ENCODE data around the gene AP3D1. TPM values are rescaled to one million over a fixed set of nuclear protein-coding genes. Genes with fewer than 3 reads are reported as not detected.

The AP3D1 gene
- total RNA-seq, 2 experiments from 2014 or later: 73.7 to 74.1 TPM

DNA sequence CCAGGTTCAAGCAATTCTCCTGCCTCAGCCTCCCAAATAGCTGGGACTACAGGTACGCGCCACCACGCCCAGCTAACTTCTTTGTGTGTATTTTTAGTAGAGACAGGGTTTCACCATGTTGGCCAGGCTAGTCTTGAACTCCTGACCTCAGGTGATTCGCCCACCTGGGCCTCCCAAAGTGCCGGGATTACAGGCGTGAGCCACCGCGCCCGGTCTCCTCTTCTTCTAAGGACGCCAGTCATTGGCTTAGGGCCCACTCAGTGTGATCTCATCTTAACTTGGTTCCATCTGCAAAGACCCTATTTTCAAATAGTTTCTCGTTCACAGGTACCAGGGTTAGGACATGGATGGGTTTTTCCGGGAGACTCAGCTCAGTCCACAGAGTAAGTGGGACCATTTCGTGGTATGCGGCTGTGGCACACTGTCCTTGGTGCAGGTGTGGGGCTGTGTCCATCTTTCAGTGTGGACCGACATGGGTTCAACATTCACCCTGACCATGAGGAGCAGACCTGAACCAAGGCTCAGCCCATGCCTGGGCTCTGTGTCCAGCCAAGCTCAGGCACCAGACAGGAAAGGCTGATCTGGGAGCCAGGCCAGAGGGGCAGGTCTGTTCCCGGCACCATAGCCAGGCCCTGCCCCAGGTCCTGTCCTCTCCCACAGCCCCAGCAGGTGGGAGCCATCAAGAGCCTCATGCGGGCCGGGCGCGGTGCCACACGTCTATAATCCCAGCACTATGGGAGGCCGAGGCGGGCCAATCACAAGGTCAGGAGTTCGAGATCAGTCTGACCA, 97.6 kb downstream of the AP3D1 start:
- ChIA-PET CTCF (interaction anchor here (3.1 kb wide), 1 partner anchor 16 kb away, joined by 18 read pairs; no protein-coding TSS in a partner anchor), POLR2A (interaction anchor here (1.0 to 3.3 kb wide), 4 partner anchors 12 to 37 kb away, joined by 4 to 58 read pairs (median 4); no protein-coding TSS in a partner anchor)
- peak overlapping the region; percentile 96 for H3K27ac Mint-ChIP-seq
- H3K4me1 Mint-ChIP-seq (ENCODE audit: low read depth): peaks cover 58% of the 10 kb centered on the region
- H3K4me3 Mint-ChIP-seq: no peak overlapping the region
- H3K27me3 Mint-ChIP-seq: no peaks in the 10 kb centered on the region
- intact Hi-C loops (cut with micrococcal nuclease): loop anchor here (5.0 kb wide), 1 partner anchor 34 kb away; no protein-coding TSS in a partner anchor
- H3K36me3 Mint-ChIP-seq (ENCODE audit: low read depth): peaks cover 10% of the 10 kb centered on the region
- no peaks in the 10 kb centered on the region for H3K9me3 Mint-ChIP-seq
- ATAC-seq: no peak
- TF ChIP-seq, protein P1, sequence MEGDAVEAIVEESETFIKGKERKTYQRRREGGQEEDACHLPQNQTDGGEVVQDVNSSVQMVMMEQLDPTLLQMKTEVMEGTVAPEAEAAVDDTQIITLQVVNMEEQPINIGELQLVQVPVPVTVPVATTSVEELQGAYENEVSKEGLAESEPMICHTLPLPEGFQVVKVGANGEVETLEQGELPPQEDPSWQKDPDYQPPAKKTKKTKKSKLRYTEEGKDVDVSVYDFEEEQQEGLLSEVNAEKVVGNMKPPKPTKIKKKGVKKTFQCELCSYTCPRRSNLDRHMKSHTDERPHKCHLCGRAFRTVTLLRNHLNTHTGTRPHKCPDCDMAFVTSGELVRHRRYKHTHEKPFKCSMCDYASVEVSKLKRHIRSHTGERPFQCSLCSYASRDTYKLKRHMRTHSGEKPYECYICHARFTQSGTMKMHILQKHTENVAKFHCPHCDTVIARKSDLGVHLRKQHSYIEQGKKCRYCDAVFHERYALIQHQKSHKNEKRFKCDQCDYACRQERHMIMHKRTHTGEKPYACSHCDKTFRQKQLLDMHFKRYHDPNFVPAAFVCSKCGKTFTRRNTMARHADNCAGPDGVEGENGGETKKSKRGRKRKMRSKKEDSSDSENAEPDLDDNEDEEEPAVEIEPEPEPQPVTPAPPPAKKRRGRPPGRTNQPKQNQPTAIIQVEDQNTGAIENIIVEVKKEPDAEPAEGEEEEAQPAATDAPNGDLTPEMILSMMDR (IDR thresholded peaks at IDR 0.05): no peak
- no peak for DNase-seq

DNA sequence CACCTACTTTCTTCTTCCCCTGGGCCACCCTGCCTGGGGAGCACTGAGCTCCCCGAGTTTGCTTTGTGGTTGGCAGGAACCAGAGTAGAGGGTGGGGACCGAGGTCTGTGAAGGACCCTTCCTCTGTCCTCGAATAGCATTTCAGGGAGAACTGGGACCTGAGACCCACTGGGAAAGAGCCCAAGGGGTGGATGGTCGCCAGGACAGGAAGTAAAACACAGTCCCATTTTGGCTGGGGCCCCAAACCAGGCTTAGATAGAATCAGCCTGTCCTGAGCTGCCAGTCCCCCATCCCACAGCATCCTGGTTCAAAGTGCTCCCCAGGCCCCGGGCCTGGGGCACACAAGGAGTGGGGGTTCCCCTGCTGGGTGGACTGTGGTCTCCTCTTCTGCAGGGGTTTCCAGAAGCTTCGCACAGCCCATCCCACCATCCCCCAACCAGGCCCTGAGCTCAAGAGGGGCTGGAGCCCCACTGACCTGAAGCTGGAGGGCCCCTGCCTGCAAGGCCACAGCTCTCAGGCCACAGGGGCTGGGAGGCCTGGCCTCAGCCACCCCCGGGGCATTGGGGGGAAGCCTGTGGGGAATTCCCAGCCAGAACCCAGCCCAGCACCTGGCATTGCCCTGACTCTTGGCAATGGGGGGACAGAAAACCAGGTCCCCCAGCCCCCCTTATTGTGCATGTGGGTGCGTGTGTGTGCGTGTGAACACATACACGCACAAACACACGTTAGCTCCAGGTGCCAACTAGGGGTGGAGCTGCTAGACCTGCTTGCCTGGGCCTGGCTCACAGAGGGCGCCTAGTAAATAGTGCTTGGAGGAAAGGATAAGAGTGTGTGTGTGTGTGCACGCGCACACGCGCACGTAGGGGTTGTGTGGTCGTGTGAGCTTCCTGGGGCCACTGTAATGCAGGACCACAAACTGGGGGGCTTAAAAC, 99.3 kb downstream of the AP3D1 start:
- no peaks in the 10 kb centered on the region for H3K9me3 Mint-ChIP-seq
- TF ChIP-seq, protein P1 (IDR thresholded peaks at IDR 0.05): no peak
- H3K4me1 Mint-ChIP-seq (ENCODE audit: low read depth): peaks cover 56% of the 10 kb centered on the region
- DNase-seq (peak; percentile 86), ATAC-seq (peak; percentile 43)
- intact Hi-C loops (cut with micrococcal nuclease): loop anchor here (5.0 kb wide), 1 partner anchor 35 kb away; no protein-coding TSS in a partner anchor
- ChIA-PET CTCF (interaction anchor here (0.9 to 3.1 kb wide), 11 partner anchors 9 to 177 kb away, joined by 3 to 18 read pairs (median 4); no protein-coding TSS in a partner anchor), POLR2A (interaction anchor here (0.6 to 3.3 kb wide), 19 partner anchors 9 to 146 kb away, joined by 3 to 58 read pairs (median 6); partner anchors contain the start of genes ADAT3, IZUMO4, MOB3A and SCAMP4)
- H3K27ac Mint-ChIP-seq: peak overlapping the region; percentile 96
- no peaks in the 10 kb centered on the region for H3K27me3 Mint-ChIP-seq
- peaks cover 14% of the 10 kb centered on the region for H3K36me3 Mint-ChIP-seq (ENCODE audit: low read depth)
- H3K4me3 Mint-ChIP-seq: peak overlapping the region; percentile 72

DNA sequence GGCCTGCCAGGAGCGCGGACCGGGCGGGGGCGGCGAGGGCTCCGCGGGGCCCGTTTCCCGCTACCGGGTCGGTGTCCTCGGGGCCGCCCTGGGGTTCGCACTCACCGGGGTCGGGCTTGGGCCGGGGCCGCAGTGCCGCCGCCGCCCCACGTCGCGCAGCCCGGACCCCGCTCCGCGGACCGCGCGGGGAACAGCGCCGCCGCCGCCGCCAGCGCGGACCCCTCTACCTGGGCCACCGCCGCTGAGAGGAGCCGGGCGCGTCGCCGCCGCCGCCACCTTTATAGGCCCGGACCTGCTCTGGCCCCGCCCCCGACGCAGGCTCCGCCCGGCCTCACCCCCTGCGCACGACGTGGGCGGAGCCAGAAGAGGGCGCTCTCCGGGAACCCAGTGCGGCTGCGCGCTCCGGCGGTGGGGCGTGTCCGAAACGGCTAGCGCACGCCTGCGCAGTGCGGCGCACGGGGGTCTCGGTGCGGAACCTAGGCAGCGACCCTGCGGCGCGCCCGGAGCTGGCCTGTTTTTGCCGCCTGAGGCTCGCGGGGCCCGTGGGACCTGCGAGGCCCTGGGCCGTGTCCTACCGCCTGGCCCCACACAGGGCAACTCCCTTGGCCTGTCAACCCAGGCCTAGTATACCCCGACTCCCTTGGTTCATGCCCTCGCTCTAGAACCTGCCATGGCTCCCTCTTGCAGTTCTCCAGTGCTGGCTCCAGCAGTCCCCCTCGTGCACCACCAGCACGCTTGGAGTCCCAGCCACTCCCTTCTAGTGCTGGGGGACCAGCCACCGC, 100.2 kb downstream of the AP3D1 start, which contains the start of gene MKNK2:
TSS of gene MKNK2 (minus strand) at position 254 of the 782 bp plus-strand sequence. CDS start 393 bp downstream, outside the sequence.
- H3K9me3 Mint-ChIP-seq: no peaks in the 10 kb centered on the region
- POLR2A ChIA-PET: interaction anchor here (0.6 to 3.3 kb wide), 16 partner anchors 10 to 145 kb away, joined by 3 to 58 read pairs (median 6); partner anchors contain the start of genes ADAT3, IZUMO4, MOB3A and SCAMP4
- ATAC-seq (peak; percentile 75), DNase-seq (peak; percentile 95)
- peak within 1 kb of the TSS; percentile 96 for H3K27ac Mint-ChIP-seq
- peak within 1 kb of the TSS; percentile 83 for H3K4me3 Mint-ChIP-seq
- H3K36me3 Mint-ChIP-seq (ENCODE audit: low read depth): peaks cover 14% of the 10 kb centered on the region
- CTCF ChIA-PET: interaction anchor here (0.9 to 3.1 kb wide), 10 partner anchors 9 to 176 kb away, joined by 3 to 18 read pairs (median 4); no protein-coding TSS in a partner anchor
- TF ChIP-seq, protein P1 (IDR thresholded peaks at IDR 0.05): peak; percentile 49
- H3K4me1 Mint-ChIP-seq (ENCODE audit: low read depth): peaks cover 52% of the 10 kb centered on the region
- intact Hi-C loops (cut with micrococcal nuclease): loop anchor here (5.0 kb wide), 1 partner anchor 36 kb away; no protein-coding TSS in a partner anchor
- no peaks in the 10 kb centered on the region for H3K27me3 Mint-ChIP-seq

Other genes with a start within 250 kb of the AP3D1 start
- gene ADAT3, start 246.2 kb downstream of the AP3D1 start, total RNA-seq: 1 to 10 TPM; 5.3 to 6.7 TPM
- gene SCAMP4, start 246.2 kb downstream of the AP3D1 start, total RNA-seq: 10 to 100 TPM; 23.1 to 25.1 TPM
- 10 to 100 TPM; 51.9 to 57.5 TPM for gene CSNK1G2, start 210.4 kb downstream of the AP3D1 start, total RNA-seq
- 10 to 100 TPM; 36.5 to 44.6 TPM for gene BTBD2, start 135.9 kb downstream of the AP3D1 start, total RNA-seq
- 100 to 1,000 TPM; 323 to 327 TPM for gene MKNK2, start 100.3 kb downstream of the AP3D1 start, total RNA-seq
- 100 to 1,000 TPM; 175 to 185 TPM for gene MOB3A, start 55.2 kb downstream of the AP3D1 start, total RNA-seq
- 10 to 100 TPM; 22.6 to 23.0 TPM for gene IZUMO4, start 54.7 kb downstream of the AP3D1 start, total RNA-seq
- gene DOT1L, start 12.4 kb upstream of the AP3D1 start, total RNA-seq: 10 to 100 TPM; 92.7 to 96.6 TPM
- gene PLEKHJ1, start 84.8 kb upstream of the AP3D1 start, total RNA-seq: 10 to 100 TPM; 65.3 to 72.8 TPM
- gene SF3A2, start 85.3 kb upstream of the AP3D1 start, total RNA-seq: 100 to 1,000 TPM; 157 to 163 TPM
- 1 to 10 TPM; 4.5 to 6.1 TPM for gene AMH, start 97.8 kb upstream of the AP3D1 start, total RNA-seq
- 1 to 10 TPM; 1.0 TPM for gene JSRP1, start 104.9 kb upstream of the AP3D1 start, total RNA-seq
- not detected for gene PEAK3, start 130.6 kb upstream of the AP3D1 start, total RNA-seq
- under 1 TPM; 0.16 to 0.27 TPM for gene LINGO3, start 156.6 kb upstream of the AP3D1 start, total RNA-seq
- 100 to 1,000 TPM; 154 to 162 TPM for gene LSM7, start 177.0 kb upstream of the AP3D1 start, total RNA-seq
- 10 to 100 TPM; 52.8 to 54.3 TPM for gene SPPL2B, start 177.1 kb upstream of the AP3D1 start, total RNA-seq
- gene TMPRSS9, start 208.7 kb upstream of the AP3D1 start, total RNA-seq: not detected

Data from activated CD8-positive, alpha-beta T cell treated with anti-CD3 and anti-CD28 coated beads for 36 hours (primary cell).